Fibroblast of skin of abdomen (primary cell): Measurements from ENCODE around the gene GJA3.

Source experiments
- DNase-seq: peaks from one replicate; pipeline ENCODE4 v3.0.0-alpha.2; 2013

Gene GJA3

GRCh38 chr13:20150561-20150960, 10.3 kb downstream of the GJA3 start:
- no peak for DNase-seq

GRCh38 chr13:20149762-20150161, 11.1 kb downstream of the GJA3 start:
- DNase-seq, result no peak

GRCh38 chr13:20148501-20149183, 12.2 kb downstream of the GJA3 start:
- DNase-seq, result no peak

GRCh38 chr13:20146381-20146780, 14.5 kb downstream of the GJA3 start:
- DNase-seq, result no peak

- DNase-seq, result no peak
Observed at GRCh38 chr13:20145521-20145920, 15.3 kb downstream of the GJA3 start.

GRCh38 chr13:20144141-20144850, 16.6 kb downstream of the GJA3 start:
- no peak for DNase-seq

- DNase-seq, result no peak
Observed at GRCh38 chr13:20142927-20143480, 17.8 kb downstream of the GJA3 start.

GRCh38 chr13:20142023-20142926, 18.6 kb downstream of the GJA3 start:
- DNase-seq, result no peak

GRCh38 chr13:20141238-20142022, 19.4 kb downstream of the GJA3 start:
- DNase-seq, result no peak

- DNase-seq, result no peak
Observed at GRCh38 chr13:20140487-20140886, 20.4 kb downstream of the GJA3 start.

- no peak for DNase-seq
Observed at GRCh38 chr13:20137875-20138274, 23.0 kb downstream of the GJA3 start.

GRCh38 chr13:20136781-20137703, 23.8 kb downstream of the GJA3 start:
- DNase-seq, result no peak

GRCh38 chr13:20134732-20135131, 26.1 kb downstream of the GJA3 start:
- no peak for DNase-seq

- DNase-seq, result no peak
Observed at GRCh38 chr13:20132052-20132634, 28.7 kb downstream of the GJA3 start.

- DNase-seq, result no peak
Observed at GRCh38 chr13:20131057-20131832, 29.6 kb downstream of the GJA3 start.

GRCh38 chr13:20130652-20131051, 30.2 kb downstream of the GJA3 start:
- no peak for DNase-seq

GRCh38 chr13:20130012-20130411, 30.8 kb downstream of the GJA3 start:
- no peak for DNase-seq

GRCh38 chr13:20129076-20129475, 31.8 kb downstream of the GJA3 start:
- DNase-seq, result no peak

GRCh38 chr13:20128459-20128931, 32.4 kb downstream of the GJA3 start:
- DNase-seq, result no peak
